Stimulated activated naive CD4-positive, alpha-beta T cell (primary cell): ENCODE results near the gene AMOT.

Experiments
- DNase-seq, 6 experiments: peaks; one replicate each; lab custom pipeline; 2025; lab: John Stamatoyannopoulos, UW

AMOT gene

DNA sequence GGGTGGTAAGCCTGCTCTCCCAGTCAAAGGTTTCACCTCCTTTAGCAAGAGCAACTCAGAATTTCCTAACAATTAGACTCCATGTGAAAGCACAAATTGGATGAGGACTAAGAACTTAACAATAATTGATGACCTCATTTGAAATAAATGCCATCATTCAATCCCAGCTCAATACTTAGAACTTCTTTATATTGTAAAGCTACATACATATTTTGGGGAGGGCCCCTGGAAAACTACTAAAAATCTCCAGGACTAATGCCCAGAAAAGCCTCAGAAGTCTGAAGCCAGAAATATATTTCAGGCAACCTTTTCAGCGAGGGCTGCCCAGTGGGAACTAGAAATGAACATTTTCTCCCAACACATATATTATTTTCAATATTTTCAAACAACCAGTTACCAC lies 38.1 kb downstream of the AMOT start:
- no peak for DNase-seq

DNA sequence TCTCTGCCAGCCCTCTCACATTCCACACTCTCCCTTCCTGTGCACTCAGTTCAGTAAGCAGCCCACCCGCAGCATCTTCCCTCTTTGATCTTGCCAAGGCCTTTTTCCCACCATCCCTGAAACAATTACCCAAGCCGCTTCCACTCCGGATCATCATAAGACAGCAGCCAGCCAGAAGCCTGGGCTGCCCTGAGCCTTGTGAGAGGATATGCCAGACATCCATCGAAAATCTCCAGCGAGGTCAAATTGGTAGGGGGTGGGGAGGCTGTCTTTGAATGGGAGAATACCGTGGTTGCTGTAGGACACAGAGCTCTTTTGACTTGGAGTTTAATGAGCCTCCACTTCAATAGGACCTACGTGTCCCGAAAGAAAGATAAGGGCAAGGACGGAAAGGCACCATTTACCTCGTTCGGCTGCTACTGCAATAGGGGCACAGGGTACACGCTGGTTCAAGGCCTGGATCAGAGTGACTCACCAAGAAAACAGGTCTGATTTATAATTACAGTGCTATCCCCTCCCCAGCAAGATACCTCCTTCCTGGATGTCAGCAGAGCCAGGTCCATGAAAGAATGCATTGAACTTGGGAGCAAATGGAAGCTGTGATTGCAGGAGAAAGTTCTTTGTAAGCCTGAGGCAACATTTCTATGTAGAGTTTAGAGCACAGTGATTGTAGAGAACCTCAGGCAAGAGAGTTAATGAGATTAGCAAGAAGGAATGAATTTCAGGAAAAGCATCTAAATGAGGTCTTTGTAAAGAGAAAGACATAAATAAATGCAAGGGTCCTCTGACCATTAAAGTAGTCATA lies 39.5 kb downstream of the AMOT start:
- no peak for DNase-seq

DNA sequence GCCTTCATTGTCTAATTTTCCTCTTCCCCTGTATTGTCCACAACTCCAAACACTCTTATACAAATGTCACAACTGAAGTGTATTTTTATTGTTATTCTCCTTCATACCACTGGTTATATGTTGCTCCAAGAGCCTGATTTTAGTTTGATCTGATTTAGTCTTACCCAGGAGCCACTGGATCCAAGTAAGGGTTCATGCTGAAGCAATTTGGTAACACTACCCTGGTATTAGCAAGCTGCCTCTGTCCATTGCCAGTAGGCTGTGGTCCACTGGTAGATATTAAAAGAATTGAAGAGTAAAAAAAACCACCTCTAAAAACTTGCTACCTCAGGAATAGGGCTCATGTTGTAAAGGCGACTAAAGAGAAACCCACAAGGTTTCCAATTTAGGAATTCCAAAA lies 41.2 kb downstream of the AMOT start:
- no peak for DNase-seq

DNA sequence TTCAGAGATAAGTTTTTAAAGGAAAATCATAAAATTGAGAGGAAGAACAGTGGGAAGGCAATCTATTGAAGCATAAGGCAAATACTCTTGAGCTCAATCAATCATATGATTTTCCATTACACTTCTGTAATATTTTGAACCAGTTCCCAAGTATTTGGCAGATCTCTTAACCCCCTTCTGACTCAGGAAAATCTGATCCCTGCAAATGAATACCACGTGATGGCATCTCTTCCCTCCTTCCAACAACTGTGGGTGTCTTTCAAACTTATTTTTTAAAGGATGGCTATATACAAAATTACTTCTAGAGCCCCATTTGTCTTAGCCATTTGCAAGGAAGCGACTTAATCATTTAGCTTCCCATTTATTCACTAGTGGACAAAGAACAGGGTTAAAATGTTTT lies 41.9 kb downstream of the AMOT start:
- no peak for DNase-seq

DNA sequence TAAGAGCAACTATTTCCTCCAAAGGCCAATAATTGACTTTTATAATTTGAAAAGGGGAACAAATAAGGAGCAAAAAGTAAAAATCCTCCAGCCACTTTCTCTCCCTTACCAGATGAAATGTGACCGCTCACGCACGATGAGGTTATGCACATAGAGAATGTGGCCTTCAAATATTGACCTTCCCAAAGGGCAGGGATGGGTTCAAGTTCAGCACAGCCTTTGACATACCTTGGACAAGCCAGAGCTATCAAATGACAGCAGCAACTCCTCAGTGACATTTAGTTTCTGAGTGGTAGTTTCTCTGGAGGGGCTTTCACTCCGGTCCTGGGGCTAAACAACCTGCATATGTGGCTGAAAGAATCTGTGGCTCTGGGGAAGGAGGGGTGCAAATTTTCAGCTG lies 50.7 kb downstream of the AMOT start:
- no peak for DNase-seq

DNA sequence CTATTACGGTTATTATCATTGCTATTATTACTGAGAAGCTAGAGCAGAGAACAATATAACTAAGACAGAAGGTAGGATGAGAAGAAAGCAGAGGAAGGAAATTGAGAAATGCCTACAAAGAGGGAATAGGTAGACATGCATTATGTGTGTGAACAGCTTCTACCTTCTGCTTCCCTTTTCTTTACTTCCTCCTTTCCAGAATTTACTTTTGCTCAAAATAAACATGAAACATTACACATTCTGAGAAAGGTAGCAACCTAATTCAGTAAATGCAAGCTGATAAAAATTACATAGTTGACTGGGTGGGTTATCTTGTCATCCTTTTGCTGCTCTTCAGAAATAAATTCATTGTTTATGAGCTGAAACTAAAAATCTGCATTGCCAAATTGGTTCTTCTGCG lies 54.6 kb downstream of the AMOT start:
- no peak for DNase-seq

DNA sequence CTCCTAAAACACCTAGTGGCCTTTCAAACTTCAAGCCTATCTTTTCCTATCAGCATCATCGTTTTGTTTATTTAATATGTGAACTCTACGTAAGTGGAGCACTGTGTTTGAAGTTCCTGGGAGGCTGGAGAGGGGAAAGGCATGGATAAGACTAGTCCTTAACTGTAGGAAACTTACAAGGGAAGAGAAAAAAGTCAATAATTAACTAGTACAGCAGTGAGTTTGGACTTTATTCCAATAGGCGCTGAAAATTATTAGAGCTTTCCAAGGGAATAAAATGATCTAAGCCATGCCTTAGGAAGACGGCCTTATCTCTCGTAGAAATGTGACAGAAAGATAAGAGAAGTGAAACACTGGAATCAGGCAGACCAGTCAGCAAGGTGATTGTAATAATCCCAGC lies 55.3 kb downstream of the AMOT start:
- DNase-seq = no peak

DNA sequence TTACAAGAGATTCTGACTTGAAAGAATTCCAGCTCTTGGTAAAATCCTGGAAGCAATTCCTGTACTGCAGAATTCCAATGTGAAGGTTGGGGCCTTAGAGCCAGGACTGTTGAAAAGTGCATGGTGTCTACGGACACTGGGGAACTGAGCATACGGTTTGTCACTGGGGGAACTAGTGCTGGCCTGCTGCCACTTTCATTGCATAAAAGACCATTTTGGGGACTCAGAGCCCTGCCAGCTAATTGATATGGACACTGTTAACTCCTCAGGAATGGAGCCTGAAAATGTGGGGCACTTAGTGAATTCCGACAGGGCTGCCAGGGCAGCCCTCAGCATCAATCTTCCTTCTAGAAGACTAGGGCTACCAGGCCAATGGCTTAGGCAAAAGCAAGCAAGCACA lies 55.9 kb downstream of the AMOT start:
- no peak for DNase-seq

DNA sequence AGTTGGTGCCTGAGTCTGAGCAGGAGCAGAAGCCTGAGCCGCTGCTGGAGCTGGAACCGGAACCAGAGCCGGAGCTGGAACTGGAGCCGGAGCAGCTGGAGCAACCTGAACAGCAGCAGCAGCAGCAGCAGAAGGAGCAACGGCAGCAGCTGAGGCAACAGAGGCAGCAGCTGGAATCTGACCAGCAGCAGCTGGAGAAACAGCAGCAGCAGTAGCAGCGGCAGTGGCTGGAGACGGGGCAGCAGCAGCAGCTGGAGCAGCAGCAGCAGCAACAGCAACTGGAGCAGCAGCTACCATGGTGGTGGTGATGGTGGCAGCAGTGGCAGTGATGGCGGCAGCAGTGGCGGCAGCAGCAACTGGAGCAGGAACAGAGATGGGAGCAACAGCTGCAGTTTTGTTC lies 61.5 kb downstream of the AMOT start:
- DNase-seq = no peak

DNA sequence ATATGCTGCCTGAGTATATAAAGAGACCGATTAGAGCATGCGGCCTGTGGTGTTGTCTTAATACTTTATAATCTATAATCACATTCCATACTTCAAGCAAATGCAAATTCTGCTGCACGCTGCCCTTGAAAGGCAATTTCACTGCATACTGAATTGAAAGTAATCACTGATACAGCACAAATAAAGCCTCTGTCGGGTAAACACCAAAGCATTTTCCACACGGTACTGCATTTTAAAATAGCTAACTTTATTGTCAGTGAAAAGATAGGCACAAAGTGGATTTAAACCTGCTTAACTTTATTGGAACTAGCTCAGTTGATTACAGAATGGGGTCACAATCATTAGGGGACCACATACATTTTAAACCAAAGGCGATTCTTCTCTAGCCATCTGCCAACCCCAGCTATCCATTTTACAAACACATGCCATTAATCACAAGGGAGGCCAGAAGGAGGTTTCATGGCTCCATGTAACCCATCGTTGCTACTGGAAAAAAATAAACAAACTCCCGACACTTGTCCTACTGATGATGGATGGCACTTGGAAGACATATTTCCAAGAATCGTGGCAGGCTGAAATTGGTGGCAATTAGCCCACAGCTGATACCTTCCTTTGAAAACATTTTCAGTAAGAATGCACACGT lies 65.9 kb downstream of the AMOT start:
- no peak for DNase-seq

DNA sequence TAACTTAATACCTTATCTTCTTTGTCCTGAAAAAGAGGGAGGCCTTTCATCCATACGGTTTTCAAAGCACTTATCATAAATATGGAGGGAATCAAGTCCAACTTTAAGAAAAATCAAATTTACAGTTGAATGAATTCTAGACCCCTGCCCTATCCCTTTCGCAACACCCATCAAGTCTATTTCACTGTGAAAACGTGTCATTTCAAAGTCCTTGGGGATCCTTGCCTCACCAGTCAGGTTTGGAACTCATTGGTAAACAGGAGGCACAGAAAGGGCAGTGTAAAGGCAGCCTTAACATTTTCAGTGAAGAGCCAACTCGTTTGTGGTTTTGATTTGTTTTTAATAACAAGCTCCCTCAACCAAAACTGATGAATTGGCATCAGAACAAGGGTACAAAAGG lies 66.5 kb downstream of the AMOT start:
- DNase-seq = no peak

DNA sequence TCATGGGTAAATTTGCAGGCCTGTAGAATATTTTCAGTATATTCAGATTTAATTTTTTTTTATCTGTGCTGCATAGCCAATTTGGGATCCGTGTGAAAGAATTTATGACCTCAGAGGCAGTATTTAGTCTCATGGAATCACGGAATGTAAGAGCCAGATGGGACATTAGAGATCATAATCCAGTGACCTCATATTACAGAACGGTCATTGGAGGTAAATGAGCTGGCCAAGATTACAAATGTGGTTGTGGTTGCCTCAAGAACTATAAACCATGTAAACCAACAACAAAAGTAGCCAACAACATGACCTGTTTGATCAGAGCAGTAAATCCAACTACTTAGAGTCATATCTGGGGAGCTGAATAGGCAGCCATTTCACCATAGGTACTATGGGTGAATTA lies 71.6 kb downstream of the AMOT start:
- no peak for DNase-seq

DNA sequence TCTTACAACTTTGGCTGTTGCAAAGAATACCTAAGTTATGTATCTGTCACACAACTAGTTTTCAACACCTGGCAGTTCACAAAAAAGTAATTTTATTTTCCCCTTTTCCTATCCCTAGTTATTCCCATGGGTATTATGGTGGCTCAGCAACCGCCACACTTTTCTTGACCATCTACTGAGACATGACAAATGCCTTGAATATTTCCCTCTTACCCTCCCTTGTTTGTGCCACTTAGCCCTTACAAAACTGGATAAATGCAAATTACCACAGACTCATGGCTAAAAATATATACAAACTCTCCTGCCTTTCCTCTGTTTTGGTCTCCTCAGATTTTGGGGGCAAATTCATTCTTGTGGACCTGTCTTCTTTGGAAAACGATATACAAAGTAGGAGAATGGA lies 72.1 kb downstream of the AMOT start:
- no peak for DNase-seq

DNA sequence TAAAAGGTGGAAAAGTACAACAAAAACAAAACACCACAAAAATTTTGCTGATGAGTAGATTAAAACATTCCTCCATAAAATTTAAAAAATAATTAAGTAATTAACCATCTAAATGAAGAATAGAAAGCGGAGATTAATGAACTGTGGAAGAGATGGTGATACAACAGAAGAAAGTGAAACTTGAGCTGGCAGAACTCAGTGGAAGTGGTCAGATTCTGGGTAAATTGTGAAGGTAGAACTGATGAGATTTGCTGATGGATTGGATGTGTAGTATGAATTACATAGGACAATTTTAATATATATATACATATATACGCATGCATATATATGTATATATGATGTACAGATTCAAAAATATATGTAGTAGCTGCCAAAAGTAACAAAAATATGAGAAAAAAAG lies 73.9 kb downstream of the AMOT start:
- no peak for DNase-seq

DNA sequence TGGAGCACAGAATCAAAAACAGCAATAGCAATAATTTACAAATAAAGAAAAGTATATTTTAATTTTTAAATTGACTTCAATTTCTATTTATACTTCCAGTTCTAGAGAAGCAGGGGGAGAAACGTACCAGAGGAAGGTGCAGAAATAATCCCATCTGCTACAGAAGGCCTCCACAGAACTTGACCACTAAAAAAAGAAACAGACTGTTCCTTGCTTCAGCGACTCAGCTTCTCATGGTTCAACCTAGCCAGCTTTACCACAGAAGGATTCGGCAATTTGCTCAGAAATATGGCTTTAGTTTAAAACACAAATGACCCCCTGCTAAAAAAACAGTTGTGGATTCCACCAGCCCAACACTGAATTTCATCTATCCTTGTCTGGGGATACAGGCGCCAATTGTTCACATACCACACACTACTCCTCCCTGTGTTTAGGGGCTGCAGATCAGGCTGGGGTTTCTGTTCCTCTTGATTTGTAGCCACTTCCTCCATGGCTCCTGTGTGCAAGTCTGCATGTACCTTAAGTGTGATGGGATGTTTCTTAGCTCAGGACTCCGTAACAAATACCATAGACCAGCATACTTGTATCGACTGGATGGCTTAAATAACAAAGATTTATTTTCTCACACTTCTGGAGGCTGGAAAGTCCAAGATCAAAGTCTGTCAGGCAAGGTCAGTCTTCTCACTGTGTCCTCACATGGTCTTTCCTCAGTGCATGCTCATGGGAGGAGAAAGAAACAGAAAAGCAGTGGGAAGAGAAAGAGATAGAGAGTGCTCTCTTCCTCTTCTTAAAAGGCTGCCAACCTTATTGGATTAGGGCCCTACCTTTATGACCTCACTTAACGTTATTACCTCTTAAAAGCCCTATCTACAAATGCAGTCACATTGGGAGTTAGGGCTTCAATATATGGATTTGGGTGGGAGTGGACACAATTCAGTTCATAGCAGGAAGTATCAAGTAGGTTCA lies 79.1 kb downstream of the AMOT start:
- DNase-seq = no peak

DNA sequence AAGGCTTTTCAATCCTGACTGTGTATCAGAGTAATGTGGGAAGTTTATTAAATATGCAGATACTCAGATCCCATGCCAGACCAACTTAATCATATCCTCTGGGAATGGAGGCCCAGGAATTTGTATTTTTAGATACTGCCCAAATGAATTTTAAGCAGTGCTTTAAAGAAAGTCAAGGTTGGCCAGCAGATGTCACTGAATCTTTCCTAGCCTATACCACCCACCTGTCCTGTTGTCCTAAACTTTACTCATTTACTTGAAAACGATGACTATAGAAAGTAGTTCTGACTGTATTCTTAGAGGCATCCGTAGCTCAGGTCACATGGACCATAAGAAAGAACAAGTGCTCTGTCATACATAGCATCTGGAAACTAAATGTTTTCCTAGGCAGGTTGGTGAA lies 79.9 kb downstream of the AMOT start:
- no peak for DNase-seq

DNA sequence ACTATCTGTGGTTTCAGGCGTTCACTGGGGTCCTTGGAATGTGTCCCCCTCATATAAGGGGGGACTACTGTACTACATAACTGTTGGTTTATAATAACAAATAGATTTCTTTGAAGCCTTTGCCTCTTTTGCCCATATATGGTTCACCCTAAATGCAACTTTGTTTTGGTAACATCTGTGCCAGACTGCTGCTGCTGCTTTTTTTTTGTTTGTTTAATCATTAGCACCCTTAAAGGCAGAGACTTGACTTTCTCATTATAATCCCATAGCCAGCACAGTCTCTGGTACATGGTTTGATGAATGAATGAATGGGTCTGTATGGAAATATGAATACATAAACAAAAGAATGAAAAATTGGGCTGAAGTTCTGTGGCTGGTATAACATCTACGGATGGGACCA lies 80.7 kb downstream of the AMOT start:
- no peak for DNase-seq

DNA sequence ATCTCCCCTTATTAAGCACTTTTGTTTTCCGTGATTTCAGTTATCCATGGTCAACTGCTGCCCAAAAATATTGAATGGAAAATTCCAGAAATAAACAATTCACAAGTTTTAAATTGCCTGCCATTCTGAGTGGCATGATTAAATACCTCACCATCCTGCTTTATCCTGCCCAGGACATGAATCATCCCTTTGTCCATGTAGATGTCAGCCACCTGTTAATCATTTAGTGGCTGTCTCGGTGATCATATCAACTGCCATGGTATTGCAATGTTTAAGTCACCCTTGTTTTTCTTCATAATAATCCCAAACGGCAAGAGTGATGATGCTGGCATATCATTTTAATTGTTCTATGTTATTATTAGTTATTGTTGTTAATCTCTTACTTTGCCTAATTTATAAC lies 81.1 kb downstream of the AMOT start:
- DNase-seq = no peak

DNA sequence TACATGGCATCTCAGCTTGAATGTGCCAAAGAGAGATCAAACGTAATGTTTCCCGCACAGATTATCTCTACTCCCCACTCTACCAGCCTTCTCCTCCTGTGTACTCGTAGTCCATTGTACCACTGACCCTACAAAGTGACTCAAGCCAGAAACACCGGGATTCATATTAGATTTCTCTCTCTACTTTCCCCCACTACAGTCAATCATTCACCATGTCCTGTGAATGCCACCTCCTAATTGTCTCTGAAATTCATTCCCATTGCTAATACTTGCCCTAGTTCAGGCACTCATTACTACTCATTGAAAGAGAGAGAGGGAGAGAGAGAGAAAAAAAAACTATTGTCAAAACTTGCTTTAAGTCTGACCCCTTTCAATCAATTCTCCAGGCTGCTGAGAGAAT lies 82.7 kb downstream of the AMOT start:
- DNase-seq = no peak

DNA sequence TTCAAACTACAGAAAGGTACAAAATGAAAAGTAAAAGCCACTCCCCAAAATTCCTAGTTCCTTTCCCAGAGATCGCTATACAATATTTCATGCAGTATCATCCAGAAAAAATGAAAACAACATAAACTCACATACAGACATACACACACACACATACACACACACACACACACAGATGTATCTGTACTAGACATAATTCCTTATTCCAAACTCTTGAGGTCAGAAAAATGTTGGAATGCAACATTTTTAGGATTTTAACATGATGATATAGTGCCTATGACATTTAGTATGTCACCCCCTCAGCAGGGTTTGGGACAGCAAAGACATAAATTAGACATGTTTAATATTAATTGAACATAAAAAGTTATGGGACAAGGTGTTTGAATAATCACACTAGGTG lies 87.5 kb downstream of the AMOT start:
- no peak for DNase-seq

DNA sequence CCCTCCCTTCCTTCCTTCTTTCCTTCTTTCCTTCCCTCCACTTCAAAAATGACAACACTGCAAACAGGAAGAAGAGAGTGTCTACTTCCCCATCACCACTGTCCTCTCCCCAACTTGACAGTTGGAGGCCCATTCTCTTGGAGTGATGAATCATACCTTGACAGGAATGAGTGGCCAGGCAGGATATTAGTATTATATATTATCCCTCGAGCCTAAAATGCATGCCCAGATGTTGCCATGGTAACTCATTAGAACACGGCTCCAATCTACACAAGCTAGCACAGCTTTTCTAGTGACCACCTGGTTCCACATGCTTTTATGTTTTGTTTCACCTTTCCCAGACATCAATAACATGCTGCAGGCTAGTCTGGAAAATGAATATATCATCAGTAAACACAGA lies 89.6 kb downstream of the AMOT start:
- DNase-seq = no peak

DNA sequence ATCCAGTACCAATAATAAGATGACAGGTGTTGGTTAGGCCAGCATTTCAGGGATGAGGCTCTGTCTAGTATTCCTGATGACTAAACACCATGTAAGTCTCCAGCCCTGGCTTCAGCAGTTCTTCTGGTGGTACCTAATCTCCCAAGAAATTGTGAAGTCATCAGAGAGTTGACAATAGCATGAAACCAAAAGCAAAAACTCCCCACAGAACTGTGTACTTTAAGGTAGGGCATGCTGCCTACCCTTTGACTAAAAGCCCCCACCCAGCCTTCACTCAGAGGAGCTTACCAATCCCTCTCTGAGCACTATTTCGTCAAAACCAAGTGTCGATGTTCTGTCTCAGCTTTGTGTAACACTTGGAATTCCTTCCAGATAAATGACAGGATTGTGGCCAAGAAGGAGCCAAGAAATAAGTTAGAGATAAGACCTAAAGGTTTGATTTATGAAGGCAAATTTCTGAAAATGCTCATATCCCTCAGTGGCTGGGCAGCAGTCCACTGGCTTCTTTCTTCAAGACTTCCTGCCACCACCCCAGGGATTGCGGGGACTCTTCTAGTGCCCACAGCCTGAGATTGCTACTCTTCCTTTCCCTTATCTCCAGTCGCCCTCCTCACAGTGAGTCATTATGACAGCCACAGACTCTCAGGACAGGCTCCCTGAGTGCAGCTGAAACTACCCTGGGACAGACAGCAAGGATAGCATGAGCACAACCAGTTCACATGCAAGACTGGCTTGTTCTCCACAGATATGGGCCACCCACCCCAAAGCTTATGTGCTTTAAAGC lies 93.6 kb downstream of the AMOT start:
- DNase-seq = no peak
